GM21825 (cell line): ENCODE data around the gene TCOF1.
A peak's percentile ranks its signal among the peaks of the same experiment; 100 is the strongest.
"Not testable (repeated sequence)": the region's sequence is repeated elsewhere in the genome, so short reads cannot be mapped to it uniquely, and the experiment has no call there.

ENCODE experiments used
- ATAC-seq: cut with Tn5 transposase; IDR thresholded peaks from one replicate; pipeline ENCODE4 v1.9.1; 2021; ENCODE audit warnings: mild to moderate bottlenecking, moderate library complexity; ENCODE audit not compliant: unreplicated experiment

TCOF1 gene

GRCh38 chr5:150402901-150403342 lies 45.4 kb downstream of the TCOF1 start:
- no peak for ATAC-seq

GRCh38 chr5:150404121-150404520 lies 46.6 kb downstream of the TCOF1 start:
- ATAC-seq = no peak

- no peak for ATAC-seq
Measured at GRCh38 chr5:150404535-150404934, 47.0 kb downstream of the TCOF1 start.

GRCh38 chr5:150404941-150405816 lies 47.7 kb downstream of the TCOF1 start:
- ATAC-seq = no peak

- ATAC-seq = no peak
Measured at GRCh38 chr5:150406103-150406722, 48.7 kb downstream of the TCOF1 start.

- ATAC-seq = no peak
Measured at GRCh38 chr5:150406723-150407095, 49.2 kb downstream of the TCOF1 start.

GRCh38 chr5:150407096-150407720 lies 49.7 kb downstream of the TCOF1 start:
- no peak for ATAC-seq

- no peak for ATAC-seq
Measured at GRCh38 chr5:150408231-150408943, 50.9 kb downstream of the TCOF1 start.

- ATAC-seq = peak; percentile 36
Measured at GRCh38 chr5:150409638-150410523, 52.4 kb downstream of the TCOF1 start.

GRCh38 chr5:150410524-150411244 lies 53.2 kb downstream of the TCOF1 start:
- ATAC-seq = no peak

- peak; percentile 23 for ATAC-seq
Measured at GRCh38 chr5:150411245-150411979, 53.9 kb downstream of the TCOF1 start.

- peak; percentile 65 for ATAC-seq
Measured at GRCh38 chr5:150412319-150413175, 55.0 kb downstream of the TCOF1 start, which contains the start of gene CD74. Gene CD74, minus strand, starts transcription at chr5:150412910. Its CDS starts 161 bp downstream, at chr5:150412749.

GRCh38 chr5:150413176-150413901 lies 55.8 kb downstream of the TCOF1 start:
- no peak for ATAC-seq

- ATAC-seq = not testable (repeated sequence)
Measured at GRCh38 chr5:150413902-150414790, 56.6 kb downstream of the TCOF1 start.

- ATAC-seq = no peak
Measured at GRCh38 chr5:150419630-150420270, 62.3 kb downstream of the TCOF1 start.

GRCh38 chr5:150422075-150422474 lies 64.6 kb downstream of the TCOF1 start:
- ATAC-seq = no peak
